Gastroesophageal sphincter (tissue), 4 donors: Measurements from ENCODE around the gene LRCOL1. TPM values are rescaled to one million over a fixed set of nuclear protein-coding genes. Genes with fewer than 3 reads are reported as not detected.

Experiments used
- ATAC-seq: fragments of 150-250 bp; one replicate; pipeline ENCODE4 v1.9.1; 2016; ENCODE audit warnings: mild to moderate bottlenecking, moderate library complexity
- H3K27ac ChIP-seq, 4 donors: fragments of 200-600 bp; sonication (generic) in 3 of 4; 1 replicate in 3 of 4; 2 replicates in 1 of 4; pipeline ENCODE4 v1.5.1; 2016 to 2019
- H3K27me3 ChIP-seq: fragments of 200-600 bp; sonication (generic); one replicate; pipeline ENCODE4 v1.5.1; 2019
- H3K36me3 ChIP-seq, 2 donors: fragments of 200-600 bp; sonication (generic); one replicate each; pipeline ENCODE4 v1.5.1; 2019; ENCODE audit warnings: control low read depth in 1 of 2
- H3K4me1 ChIP-seq, 3 donors: fragments of 200-600 bp; sonication (generic); 1 replicate in 2 of 3; 2 replicates in 1 of 3; pipeline ENCODE4 v1.5.1; 2016 to 2019; ENCODE audit warnings: control low read depth in 2 of 3
- H3K4me3 ChIP-seq, 2 donors: fragments of 200-600 bp; sonication (generic); one replicate each; pipeline ENCODE4 v1.5.1; 2019; ENCODE audit warnings: mild to moderate bottlenecking in 1 of 2, moderate library complexity in 1 of 2
- H3K9me3 ChIP-seq, 3 donors: fragments of 200-600 bp; sonication (generic); one replicate each; pipeline ENCODE4 v1.5.1; 2017 to 2019; ENCODE audit warnings: control low read depth in 2 of 3
- EP300 ChIP-seq: sonication (generic); formaldehyde crosslinking; IDR thresholded peaks from one replicate; pipeline ENCODE4 v1.6.1; 2017; ENCODE audit warnings: antibody characterized with exemption, mild to moderate bottlenecking
- POLR2A ChIP-seq, 2 donors: fragments of 450-650 bp; IDR thresholded peaks; one replicate each; pipeline ENCODE4 v1.6.1; 2017; ENCODE audit warnings: antibody characterized with exemption in 2 of 2, mild to moderate bottlenecking in 2 of 2, moderate library complexity in 1 of 2
- POLR2AphosphoS5 ChIP-seq: sonication (generic); formaldehyde crosslinking; IDR thresholded peaks from one replicate; pipeline ENCODE4 v1.6.1; 2017; ENCODE audit warnings: antibody characterized with exemption
- WGBS, 2 donors: methylation state at CpG; one replicate each; pipeline ENCODE4 v1.1.5; 2018; ENCODE audit warnings: low coverage in 1 of 2; 5-methylcytosine and 5-hydroxymethylcytosine counted together
- total RNA-seq, 4 donors: library from RNA; depleted of rRNA; stranded (reverse); fragments of >200 nt; gene quantifications; one replicate each; pipeline ENCODE4 v1.1.0, GENCODE V29; 2016
- TF ChIP-seq, protein P1 (sequence below), 4 experiments: fragments of 200-600 bp in 2 of 4; fragments of 450-650 bp in 2 of 4; sonication (generic) in 1 of 4; IDR thresholded peaks; one replicate each; pipeline ENCODE4 v1.5.1; 2017 to 2019; ENCODE audit warnings: antibody characterized with exemption in 4 of 4, mild to moderate bottlenecking in 2 of 4, moderate library complexity in 2 of 4

LRCOL1 gene
- total RNA-seq, 4 donors from 2014 or later, result not detected

DNA sequence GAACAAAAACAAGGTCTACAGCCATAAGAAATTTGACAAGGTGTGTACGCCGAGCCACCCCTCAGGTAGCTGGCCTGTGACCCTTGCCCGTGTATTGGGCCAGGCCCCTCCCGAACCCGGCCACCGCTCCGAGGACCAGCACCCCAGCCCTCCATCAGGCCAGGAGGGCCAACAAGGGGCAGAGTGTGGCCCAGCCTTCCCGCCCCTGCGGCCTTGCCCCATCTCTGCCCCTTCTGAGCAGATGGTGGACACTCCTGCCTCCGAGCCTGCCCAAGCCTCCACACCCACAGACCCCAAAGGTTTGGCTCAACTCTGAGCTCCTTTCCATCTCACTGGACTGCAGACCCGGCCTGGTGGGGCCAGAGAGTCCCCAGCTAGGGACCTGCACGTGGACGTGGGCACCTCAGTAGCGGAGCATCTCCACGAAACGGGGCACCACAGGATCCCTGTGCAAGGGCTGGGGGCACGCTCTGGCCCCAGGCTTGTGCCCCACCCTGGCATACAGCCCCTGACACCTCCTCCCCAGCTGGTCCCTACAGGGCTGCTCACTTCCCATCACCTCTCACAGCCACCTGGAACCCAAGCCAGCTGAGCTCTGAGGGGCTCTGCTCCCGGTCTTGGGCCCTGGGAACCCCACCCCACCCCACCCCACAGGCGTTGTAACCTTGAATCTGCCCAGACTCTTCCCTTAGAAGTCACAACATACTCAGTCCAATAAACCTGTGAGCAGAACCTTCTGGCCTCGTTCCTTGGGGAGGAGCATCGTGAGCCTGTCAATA is 11.5 kb upstream of the LRCOL1 start:
- H3K36me3 ChIP-seq, result peaks cover 0 to 30% of the 10 kb centered on the region in 2 donors
- H3K9me3 ChIP-seq, result peaks cover 0 to 7% (median 0%) of the 10 kb centered on the region in 3 donors
- peaks cover 46% of the 10 kb centered on the region for H3K27me3 ChIP-seq
- TF ChIP-seq POLR2A (IDR thresholded peaks at IDR 0.05), result no peak
- H3K4me3 ChIP-seq, result no peak overlapping the region
- peaks cover 0 to 47% (median 9%) of the 10 kb centered on the region in 3 donors for H3K4me1 ChIP-seq
- 70% methylated on average over 2 of the region's 21 CpGs; no CpG with 5 or more reads in 1 of the 2 donors for WGBS, 2 donors
- H3K27ac ChIP-seq, result peak overlapping the region in 3 of 4 donors; percentile 43 to 69 (median 51)
- ATAC-seq, result peak; percentile 25

DNA sequence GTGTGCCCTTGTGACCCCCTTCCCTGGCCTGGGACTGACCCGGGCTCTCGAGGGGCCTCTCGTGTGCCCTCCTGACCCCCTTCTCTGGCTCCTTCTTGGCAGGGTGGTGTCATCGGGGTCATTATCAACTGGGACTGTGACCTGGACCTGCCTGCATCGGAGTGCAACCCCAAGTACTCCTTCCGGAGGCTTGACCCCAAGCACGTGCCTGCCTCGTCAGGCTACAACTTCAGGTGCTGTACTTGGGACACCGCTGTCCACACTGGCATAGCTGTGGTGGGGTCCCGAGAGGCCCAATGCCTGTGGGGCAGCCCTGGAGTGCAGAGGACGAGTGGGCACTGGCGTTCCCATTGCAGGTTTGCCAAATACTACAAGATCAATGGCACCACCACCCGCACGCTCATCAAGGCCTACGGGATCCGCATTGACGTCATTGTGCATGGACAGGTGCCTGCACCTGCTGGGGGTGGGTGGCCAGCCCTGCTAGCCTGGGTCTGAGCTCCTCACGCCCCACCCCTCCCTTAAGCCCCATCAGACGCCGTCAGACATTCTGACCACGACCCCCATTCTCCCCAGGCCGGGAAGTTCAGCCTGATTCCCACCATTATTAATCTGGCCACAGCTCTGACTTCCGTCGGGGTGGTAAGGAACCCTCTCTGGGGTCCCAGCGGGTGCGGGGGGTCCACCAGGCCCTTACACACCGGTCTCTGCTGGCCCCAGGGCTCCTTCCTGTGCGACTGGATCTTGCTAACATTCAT is 10.7 kb upstream of the LRCOL1 start:
- TF ChIP-seq POLR2AphosphoS5, result no peak
- TF ChIP-seq EP300, result no peak
- TF ChIP-seq, protein P1, sequence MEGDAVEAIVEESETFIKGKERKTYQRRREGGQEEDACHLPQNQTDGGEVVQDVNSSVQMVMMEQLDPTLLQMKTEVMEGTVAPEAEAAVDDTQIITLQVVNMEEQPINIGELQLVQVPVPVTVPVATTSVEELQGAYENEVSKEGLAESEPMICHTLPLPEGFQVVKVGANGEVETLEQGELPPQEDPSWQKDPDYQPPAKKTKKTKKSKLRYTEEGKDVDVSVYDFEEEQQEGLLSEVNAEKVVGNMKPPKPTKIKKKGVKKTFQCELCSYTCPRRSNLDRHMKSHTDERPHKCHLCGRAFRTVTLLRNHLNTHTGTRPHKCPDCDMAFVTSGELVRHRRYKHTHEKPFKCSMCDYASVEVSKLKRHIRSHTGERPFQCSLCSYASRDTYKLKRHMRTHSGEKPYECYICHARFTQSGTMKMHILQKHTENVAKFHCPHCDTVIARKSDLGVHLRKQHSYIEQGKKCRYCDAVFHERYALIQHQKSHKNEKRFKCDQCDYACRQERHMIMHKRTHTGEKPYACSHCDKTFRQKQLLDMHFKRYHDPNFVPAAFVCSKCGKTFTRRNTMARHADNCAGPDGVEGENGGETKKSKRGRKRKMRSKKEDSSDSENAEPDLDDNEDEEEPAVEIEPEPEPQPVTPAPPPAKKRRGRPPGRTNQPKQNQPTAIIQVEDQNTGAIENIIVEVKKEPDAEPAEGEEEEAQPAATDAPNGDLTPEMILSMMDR (IDR thresholded peaks at IDR 0.05), result no peak
- TF ChIP-seq POLR2A (IDR thresholded peaks at IDR 0.05), result no peak
- Histone ChIP-seq H3K9me3 (peaks cover 0 to 15% (median 0%) of the 10 kb centered on the region in 3 donors), H3K27ac (peak overlapping the region in 1 of 4 donors; percentile 69), H3K4me3 (no peak overlapping the region), H3K4me1 (peaks cover 0 to 47% (median 9%) of the 10 kb centered on the region in 3 donors), H3K27me3 (peaks cover 54% of the 10 kb centered on the region), H3K36me3 (peaks cover 0 to 28% of the 10 kb centered on the region in 2 donors)
- 90% methylated on average over 2 of the region's 28 CpGs; no CpG with 5 or more reads in 1 of the 2 donors for WGBS, 2 donors
- no peak for ATAC-seq

DNA sequence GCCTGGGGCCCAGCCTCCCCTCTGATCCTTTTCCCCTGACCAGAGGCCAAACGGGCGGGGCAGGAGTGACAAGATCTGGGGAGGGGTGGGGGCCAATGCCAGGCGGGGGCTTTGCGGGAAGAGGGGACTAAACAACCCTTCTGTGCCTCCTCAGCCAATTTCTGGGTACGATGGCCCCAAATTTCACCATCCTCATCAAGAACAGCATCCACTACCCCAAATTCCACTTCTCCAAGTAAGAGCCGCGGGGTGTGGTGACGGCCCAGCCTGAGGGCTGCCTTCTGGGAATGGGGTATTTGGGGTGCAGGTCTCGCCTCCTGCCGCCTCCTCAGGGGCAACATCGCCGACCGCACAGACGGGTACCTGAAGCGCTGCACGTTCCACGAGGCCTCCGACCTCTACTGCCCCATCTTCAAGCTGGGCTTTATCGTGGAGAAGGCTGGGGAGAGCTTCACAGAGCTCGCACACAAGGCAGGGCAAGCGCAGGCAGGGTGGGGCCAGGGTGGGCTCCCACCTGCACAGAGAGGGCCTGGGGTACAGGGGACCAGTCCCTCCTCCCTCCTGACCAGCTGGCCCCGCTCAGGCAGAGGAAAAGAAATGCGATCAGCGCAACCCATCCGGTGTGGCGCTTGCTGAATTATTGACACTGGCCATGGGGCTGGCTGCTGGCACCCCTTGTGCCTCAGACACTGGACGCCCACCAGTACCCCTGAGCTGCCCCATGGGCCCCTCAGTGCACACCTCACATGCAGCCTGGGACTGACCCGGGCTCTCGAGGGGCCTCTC is 9.9 kb upstream of the LRCOL1 start:
- Histone ChIP-seq H3K27me3 (peaks cover 61% of the 10 kb centered on the region), H3K36me3 (peaks cover 0 to 20% of the 10 kb centered on the region in 2 donors)
- TF ChIP-seq, protein P1 (IDR thresholded peaks at IDR 0.05), result no peak
- TF ChIP-seq POLR2A (IDR thresholded peaks at IDR 0.05), result no peak
- no peak for TF ChIP-seq POLR2AphosphoS5
- TF ChIP-seq EP300, result no peak

DNA sequence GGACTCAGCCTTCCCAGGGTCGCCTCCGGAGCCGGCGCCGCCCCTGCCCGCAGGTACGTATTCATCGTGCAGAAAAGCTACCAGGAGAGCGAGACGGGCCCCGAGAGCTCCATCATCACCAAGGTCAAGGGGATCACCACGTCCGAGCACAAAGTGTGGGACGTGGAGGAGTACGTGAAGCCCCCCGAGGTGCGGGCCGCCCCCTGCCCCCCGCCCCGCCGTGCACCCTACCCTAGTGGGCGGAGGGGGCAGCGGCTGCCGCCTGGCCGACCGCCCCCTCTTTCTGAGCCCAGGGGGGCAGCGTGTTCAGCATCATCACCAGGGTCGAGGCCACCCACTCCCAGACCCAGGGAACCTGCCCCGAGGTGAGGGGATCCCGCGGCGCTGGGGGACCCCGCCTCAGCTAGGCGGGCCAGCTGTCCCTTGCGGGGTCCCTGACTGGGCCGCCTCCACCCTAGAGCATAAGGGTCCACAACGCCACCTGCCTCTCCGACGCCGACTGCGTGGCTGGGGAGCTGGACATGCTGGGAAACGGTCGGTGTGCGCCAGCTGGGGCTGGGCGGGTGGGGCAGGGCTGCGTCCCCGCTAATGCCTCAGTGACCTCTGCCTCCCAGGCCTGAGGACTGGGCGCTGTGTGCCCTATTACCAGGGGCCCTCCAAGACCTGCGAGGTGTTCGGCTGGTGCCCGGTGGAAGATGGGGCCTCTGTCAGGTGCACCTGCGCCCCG is 9.2 kb upstream of the LRCOL1 start:
- WGBS, 2 donors, result no CpG with 5 or more reads among the region's 53 CpGs
- no peak for ATAC-seq

More for the DNA sequence above, 9.9 kb upstream of the LRCOL1 start:
- Histone ChIP-seq H3K27ac (no peak overlapping the region), H3K4me3 (no peak overlapping the region), H3K9me3 (peaks cover 0 to 17% (median 0%) of the 10 kb centered on the region in 3 donors), H3K4me1 (peaks cover 0 to 47% (median 9%) of the 10 kb centered on the region in 3 donors)
- WGBS, 2 donors, result 67% methylated on average over 4 of the region's 29 CpGs; no CpG with 5 or more reads in 1 of the 2 donors
- no peak for ATAC-seq

More for the DNA sequence above, 9.2 kb upstream of the LRCOL1 start:
- Histone ChIP-seq H3K4me3 (peak overlapping the region in 1 of 2 donors; percentile 44), H3K27ac (peak overlapping the region in 1 of 4 donors; percentile 71), H3K27me3 (peaks cover 66% of the 10 kb centered on the region), H3K9me3 (peaks cover 0 to 17% (median 0%) of the 10 kb centered on the region in 3 donors), H3K36me3 (peaks cover 0 to 13% of the 10 kb centered on the region in 2 donors), H3K4me1 (peaks cover 0 to 50% (median 9%) of the 10 kb centered on the region in 3 donors)
- TF ChIP-seq POLR2A (IDR thresholded peaks at IDR 0.05) (no peak), EP300 (no peak), POLR2AphosphoS5 (no peak)
- TF ChIP-seq, protein P1 (IDR thresholded peaks at IDR 0.05), result no peak
